Adrenal gland (tissue), 5 donors: ENCODE measurements around the gene DNAH11.

ENCODE experiments used
- CTCF ChIP-seq, 6 experiments: fragments of 450-650 bp in 4 of 6; fragments of 200-600 bp in 2 of 6; sonication (generic) in 1 of 6; IDR thresholded peaks; 1 replicate in 5 of 6; 2 replicates in 1 of 6; pipeline versions ENCODE4 v1.5.1 to v1.8.0; 2016 to 2021; ENCODE audit warnings: antibody characterized with exemption in 6 of 6, mild to moderate bottlenecking in 2 of 6, moderate library complexity in 1 of 6
- POLR2A ChIP-seq, 2 donors: fragments of 450-650 bp; IDR thresholded peaks; one replicate each; pipeline ENCODE4 v1.6.1; 2017; ENCODE audit warnings: antibody characterized with exemption in 2 of 2, mild to moderate bottlenecking in 2 of 2, moderate library complexity in 1 of 2
- donor health status: DM: no; HTN: no; CAD: no.

DNA sequence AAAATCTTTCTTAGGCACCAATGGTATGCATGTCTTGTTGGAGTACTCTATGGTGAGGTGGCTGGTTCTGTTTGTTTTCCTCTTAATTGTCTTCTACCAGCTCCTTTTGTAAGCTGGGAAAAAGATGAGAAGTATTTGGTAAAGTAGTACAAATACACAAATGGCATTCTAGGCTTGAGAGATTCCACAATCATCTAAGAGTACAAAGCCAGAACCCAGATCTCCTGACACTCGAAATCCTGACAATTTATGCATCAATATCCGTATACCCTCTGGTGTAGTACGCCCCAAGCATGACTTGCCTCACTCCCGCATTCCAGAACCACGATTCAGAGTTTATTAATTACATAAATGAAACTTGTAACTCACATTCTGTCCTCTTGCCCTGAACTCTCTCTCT lies 359.4 kb downstream of the DNAH11 start:
- TF ChIP-seq CTCF (IDR thresholded peaks at IDR 0.05) (no peak), POLR2A (IDR thresholded peaks at IDR 0.05) (no peak)
